ENCODE data around the gene ZSCAN21.

The ZSCAN21 gene

GRCh38 chr7:100079024-100079560 is 29.5 kb downstream of the ZSCAN21 start:
- DNase-seq (ENCODE audit: low spot score): no peak

DNA sequence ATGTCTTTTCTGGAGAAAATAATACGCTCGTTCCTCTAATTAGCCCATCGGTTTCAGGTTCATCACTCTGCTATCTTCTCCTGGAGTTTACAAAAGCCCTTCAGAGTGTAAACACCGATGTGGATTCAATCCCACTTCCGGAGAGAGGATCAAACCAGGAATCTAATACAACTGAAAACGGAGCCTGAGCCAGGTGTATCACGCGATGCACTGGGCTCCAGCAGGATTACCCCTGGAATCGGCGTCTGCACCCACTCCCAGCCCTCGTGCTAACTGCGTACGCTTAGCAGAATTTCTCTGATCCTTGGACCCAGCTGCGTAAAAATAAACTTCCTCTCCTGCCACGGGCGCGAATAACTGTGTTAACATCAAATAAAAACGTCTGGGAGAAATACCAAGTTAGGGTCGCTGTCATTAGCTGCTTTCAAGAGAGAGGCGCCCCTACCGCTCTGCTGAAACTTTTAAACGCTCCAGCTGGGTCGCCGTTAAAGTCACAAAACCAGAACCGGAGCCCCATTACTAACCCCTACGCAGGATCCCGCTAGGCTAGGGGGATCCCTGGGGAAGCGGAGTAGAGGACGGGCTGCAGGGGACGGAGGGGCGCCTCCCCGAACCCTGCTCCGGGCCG is 31.4 kb downstream of the ZSCAN21 start:
- DNase-seq (ENCODE audit: low spot score): no peak

DNA sequence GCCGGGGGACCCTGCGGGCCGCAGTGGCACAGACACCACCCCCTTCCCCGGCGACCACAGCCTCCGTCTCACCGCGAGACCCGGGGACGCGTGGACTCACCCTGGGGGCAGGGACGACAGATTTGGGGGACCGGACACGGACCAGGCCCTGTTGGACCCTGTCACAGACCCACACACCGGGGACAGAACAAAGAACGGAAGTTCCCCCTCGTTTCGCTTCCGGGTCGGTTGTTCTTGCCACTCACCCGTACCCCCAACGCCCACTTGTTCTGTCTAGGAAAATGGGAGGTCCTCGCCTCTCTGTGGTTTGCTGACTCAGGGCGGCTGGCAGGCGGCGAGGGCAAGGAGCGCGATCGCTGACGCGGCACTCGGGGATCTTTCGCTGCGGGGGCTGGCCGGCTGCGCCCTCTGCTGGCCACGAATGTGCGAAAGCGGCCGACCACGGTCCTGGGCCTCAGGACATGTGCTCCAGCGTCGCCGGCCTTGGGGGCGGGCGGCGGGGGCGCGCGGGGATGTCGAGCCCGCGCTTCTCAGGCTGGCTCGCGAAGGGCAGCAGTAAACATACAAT is 32.0 kb downstream of the ZSCAN21 start, which contains the start of gene ZNF3:
Gene ZNF3 (minus strand): TSS at position 189 of the 568 bp plus-strand sequence. CDS start 4,366 bp downstream, outside the sequence.
- peak; percentile 99 for DNase-seq (ENCODE audit: low spot score)

DNA sequence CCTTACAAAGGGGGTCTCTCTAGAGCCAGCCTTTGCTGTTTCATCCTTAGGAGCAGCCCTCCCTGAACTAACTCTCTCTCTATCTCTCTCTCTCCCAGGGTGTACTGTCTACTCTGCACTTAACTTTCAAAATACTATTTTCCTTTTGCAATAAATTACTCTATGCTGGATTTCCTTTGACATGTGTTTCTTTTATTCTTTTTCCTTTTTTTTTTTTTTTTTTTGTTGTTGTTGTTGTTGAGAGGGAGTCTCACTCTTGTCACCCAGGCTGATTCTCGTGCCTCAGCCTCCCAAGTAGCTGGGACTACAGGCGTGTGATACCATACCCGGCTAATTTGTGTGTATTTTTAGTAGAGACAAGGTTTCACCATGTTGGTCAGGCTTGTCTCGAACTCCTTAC is 33.4 kb downstream of the ZSCAN21 start:
- no peak for DNase-seq (ENCODE audit: low spot score)

DNA sequence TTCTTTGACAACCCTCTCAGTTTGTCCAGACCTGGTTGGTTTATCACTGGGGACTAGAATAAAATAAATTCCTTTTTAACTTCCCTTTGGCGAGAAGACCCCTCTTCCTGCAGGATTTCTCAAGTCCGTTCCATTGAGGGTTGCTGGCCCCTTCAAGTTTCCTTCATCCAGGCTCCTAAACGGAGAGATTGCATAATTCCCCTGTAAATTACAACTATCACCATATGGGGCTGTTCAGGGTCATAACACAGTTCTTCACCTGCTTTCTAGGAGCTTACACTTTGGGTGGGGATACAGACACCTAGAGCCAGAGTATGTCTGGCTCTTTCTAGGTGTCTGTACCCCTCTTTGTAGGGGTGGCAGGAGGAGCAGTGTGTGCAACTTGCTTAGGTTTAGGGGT is 35.9 kb downstream of the ZSCAN21 start:
- DNase-seq (ENCODE audit: low spot score): no peak

DNA sequence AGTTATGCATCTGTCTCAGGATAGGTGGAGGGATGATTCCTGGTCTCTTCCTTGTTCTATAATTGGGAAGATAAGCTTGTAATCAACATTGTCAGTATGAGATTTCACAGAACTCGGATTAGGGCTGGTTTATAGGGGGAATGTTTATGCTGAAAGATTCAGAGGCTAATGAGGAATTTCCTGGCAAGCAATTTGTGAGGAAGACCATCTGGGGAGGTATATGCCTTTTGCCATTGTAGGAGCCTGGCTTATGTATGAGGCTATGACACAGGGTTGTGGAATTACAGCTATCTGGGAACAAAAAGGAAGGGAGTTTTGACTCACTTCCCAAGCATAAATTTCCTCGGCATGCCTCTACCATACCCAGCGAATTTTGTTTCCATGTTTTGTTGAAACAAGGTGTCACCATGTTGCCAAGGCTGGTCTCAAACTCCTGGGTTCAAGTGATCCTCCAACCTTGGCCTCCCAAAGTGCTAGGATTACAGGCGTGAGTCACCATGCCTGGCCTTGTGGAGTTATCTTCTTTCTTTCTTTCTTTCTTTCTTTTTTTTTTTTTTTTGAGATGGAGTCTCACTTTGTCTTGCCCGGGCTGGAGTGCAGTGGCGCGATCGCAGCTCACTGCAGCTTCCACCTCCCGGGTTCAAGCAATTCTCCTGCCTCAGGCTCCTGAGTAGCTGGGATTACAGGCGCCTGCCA is 37.6 kb downstream of the ZSCAN21 start:
- DNase-seq (ENCODE audit: low spot score): no peak

- DNase-seq (ENCODE audit: low spot score): no peak
Measured at GRCh38 chr7:100088095-100088620, 38.6 kb downstream of the ZSCAN21 start.

- DNase-seq (ENCODE audit: low spot score): peak; percentile 82
Measured at GRCh38 chr7:100088621-100089457, 39.3 kb downstream of the ZSCAN21 start, which contains the start of gene COPS6. TSS of gene COPS6 (plus strand) at chr7:100088969. CDS start at chr7:100088991, 22 bp downstream.

DNA sequence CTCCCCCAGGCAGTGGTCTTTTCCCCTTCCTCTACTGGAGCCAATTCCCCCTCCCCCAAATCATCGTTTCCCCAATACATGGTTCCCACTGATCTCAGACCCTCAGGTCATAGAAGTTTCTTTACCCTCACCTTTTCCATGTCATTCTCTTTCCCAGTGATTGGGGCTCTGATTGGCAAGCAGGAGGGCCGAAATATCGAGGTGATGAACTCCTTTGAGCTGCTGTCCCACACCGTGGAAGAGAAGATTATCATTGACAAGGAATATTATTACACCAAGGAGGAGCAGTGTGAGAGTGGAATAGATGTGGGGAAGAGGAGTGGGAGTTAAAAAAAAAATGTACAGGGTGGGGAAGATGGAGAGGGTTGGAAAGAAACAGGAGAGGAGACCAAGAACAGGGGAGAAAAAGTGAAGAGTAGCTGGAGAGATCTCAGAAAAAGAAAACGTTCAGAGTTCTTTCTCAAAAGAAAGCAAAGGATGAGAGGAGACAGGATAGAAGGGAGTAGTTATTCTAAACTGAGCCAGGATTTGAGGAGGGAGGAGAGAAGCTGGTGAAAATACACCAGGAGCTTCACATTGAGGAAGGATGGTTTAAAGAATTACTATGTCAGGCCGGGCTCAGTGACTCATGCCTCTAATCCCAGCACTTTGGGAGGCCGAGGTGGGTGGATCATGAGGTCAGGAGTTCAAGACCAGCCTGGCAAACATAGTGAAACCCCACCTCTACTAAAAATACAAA is 40.1 kb downstream of the ZSCAN21 start:
- no peak for DNase-seq (ENCODE audit: low spot score)

DNA sequence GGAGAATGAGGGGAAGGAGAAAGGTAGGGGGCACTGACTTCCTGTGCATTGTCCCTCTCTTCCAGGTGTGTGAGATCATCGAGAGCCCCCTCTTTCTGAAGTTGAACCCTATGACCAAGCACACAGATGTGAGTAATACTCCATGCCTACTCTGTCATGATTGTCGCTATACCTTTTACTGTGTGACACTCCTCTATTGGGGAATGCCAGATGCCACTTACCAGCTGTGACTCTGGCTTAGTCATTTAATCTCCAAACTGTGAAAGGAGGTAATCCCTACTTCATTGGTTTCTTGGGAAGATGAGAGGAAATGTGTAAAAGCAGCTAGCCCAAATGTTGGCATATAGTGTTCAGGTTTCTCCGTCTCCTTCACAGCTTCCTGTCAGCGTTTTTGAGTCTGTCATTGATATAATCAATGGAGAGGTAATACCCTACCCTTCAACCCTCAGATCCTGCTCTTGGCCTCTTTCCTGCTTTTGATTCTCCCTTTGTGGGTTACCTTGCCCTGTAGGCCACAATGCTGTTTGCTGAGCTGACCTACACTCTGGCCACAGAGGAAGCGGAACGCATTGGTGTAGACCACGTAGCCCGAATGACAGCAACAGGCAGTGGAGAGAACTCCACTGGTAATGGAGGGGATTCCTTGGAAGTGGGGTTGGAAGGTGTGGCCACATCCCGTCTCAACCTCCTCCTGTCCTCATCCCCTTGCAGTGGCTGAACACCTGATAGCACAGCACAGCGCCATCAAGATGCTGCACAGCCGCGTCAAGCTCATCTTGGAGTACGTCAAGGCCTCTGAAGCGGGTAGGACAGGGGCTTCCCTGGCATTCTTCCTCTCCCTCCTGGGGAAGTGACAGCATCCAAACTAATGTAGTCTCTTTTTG is 41.2 kb downstream of the ZSCAN21 start:
- no peak for DNase-seq (ENCODE audit: low spot score)

- no peak for DNase-seq (ENCODE audit: low spot score)
Measured at GRCh38 chr7:100091411-100092181, 42.0 kb downstream of the ZSCAN21 start.

DNA sequence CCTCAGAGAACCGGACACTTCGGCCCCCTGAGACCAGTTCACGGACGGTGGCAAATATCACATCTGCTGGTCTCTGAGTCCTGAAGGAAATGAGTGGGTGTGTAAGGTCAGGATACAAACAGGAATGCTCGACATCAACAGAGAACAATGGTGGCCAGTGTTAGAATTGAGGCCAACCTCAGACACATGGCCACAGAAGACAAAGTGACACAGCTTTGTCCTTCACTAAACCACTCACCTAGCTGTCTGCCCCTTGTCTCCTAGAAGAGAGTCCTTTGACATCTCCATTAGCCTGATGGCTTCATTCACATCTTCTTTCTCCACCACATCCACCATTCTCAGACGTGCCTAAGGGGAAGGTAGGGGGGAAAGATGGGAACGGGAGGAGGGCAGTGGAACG is 43.5 kb downstream of the ZSCAN21 start:
- no peak for DNase-seq (ENCODE audit: low spot score)

- DNase-seq (ENCODE audit: low spot score): no peak
Measured at GRCh38 chr7:100093498-100093897, 43.9 kb downstream of the ZSCAN21 start.

GRCh38 chr7:100093925-100094486 is 44.4 kb downstream of the ZSCAN21 start:
- DNase-seq (ENCODE audit: low spot score): no peak

DNA sequence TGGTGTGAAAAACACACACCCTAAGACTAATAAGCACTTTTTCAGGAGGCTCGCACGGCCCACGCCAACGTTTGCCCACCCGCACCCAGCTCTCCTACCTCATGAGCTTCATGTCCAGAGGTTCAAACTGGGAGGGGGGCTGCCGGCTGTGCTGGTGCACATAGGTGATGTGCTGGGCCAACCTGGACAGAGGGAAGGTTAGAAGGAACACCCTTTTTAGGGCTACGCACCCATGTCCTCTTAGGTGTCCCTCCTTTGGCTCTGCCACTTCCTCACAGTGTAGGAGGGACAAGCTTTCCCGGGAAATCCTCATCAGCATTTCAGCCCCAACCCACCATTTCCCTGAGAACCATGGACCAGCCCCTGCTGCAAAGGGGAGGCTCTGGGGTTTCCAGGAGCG is 45.7 kb downstream of the ZSCAN21 start:
- DNase-seq (ENCODE audit: low spot score): no peak

GRCh38 chr7:100095704-100096103 is 46.1 kb downstream of the ZSCAN21 start:
- no peak for DNase-seq (ENCODE audit: low spot score)

GRCh38 chr7:100098913-100099312 is 49.3 kb downstream of the ZSCAN21 start:
- no peak for DNase-seq (ENCODE audit: low spot score)

GRCh38 chr7:100099452-100099851 is 49.9 kb downstream of the ZSCAN21 start:
- DNase-seq (ENCODE audit: low spot score): no peak

DNA sequence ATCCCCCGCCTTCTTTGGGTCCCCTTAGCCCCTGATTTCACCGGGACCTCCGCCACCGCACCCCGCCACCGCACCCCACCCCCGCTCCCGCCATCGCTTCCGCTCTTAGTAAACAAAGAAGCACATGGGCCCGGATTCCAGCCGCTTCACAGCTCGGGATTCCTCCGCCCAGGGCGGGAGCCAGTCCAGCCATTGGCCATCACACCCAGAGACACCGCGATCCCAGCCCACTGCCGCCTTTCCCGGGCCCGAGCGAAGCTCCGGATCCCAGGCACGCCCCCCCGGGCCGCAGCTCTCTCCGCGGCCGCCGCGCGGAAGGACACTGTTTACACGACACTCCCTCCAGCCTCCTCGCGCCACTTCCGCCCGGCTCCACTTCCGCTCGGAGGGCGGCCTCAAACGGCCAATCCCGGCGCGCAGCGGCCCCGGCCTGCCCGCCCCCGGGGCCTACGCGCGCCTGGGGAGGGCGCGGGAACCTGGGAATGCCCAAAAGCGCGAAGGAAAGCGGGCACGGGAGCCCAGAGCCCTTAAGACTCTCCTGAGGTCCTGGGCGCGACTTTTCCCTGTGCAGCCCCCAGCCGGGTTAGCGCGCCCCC is 50.9 kb downstream of the ZSCAN21 start:
- DNase-seq (ENCODE audit: low spot score): peak; percentile 87
